Astrocyte of the hippocampus (primary cell): Measurements from ENCODE around the gene LRRC15.

ENCODE experiments used
- DNase-seq: peaks from one replicate; pipeline ENCODE4 v3.0.0; 2011; ENCODE audit warnings: low read depth, low spot score

LRRC15 gene

DNA sequence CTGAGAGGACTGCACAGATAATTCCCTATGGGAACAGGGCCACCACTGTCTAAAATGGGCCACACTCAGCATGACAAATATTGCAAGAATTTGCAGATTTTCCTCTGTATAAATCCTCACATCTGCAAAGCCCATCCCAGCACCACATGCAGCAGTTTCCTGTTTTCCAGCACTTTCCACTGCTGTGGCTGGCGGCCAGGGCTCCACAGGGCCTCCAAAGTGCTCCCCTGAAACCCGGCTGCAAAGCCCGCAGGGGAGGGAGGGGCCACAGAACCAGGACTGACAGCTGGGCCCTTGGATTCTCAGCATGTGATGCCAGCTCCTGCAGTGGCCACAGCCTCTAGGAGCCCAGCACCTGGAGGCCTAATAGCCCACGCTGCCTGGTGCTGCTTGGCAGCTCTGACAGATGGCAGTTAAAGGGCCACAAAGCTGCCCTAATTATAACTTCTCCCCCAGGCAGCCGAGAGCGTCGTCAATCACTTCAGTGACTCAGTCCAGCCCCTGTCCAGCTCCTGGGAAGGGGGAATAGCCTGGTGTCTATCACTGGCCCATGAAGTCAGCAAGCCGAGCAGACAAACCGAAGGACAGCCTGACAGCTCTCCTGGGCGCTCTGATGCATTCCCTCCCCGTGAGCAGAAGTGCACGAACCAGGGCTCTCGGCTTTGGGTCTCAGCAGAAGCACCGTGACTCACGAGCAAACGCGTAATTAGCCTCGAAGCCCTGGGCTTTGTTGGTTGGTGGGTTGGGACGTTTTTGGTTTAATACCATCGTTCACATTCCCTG, 4.7 kb downstream of the LRRC15 start:
- peak; percentile 87 for DNase-seq

DNA sequence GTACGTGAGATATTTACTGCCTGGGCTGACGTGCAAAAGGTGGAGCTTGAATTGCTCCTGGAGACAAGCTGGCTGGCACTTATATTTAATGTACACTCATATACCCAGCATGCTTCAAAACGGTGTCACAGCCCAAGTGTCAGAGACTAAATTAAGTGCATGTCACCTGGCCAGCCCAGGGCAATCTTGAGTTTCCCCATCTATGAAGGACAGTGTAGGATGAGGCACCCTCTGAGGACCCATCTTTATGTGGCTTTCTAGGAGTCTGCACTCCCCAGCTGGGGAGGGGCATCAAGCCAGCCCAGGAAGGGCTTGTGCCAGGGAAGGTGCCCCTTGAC, 5.3 kb downstream of the LRRC15 start:
- no peak for DNase-seq

DNA sequence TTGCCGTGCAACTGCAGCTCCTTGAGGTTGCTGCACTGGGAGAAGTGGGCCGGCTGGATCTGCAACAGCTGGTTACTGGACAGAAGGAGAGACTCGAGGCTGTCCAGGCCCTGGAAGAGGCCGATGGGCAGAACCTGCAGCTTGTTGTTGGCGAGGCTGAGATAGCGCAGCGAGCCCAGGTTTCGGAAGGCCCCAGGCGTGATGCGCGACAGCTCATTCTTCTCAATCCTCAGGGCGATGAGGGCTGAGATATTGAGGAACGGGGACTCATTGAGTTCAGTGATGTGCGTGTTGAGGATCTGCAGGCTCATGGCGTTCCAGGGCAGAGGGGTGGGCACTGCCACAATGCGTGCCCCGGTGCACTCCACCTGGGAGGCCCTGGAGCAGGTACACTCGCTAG, 9.0 kb downstream of the LRRC15 start:
- no peak for DNase-seq

DNA sequence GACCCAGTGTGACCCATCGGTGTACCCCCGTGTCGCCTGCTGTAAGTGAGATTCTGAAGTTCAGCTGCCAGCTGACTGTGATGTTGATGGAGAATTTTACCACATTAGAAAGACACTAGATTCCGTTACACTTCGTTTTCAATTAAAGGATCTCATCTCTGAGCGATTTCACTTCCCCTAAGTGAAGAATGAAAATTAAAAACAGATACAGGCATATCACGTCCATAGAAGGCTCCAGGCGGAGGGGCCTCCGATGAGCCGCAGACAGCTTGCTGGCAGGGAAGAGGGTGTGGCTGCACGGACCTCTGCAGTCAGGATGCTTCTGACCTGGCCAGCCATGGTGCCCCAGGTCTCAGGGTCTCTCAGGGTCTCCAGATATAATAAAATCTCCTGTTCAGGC, 11.9 kb downstream of the LRRC15 start:
- no peak for DNase-seq

DNA sequence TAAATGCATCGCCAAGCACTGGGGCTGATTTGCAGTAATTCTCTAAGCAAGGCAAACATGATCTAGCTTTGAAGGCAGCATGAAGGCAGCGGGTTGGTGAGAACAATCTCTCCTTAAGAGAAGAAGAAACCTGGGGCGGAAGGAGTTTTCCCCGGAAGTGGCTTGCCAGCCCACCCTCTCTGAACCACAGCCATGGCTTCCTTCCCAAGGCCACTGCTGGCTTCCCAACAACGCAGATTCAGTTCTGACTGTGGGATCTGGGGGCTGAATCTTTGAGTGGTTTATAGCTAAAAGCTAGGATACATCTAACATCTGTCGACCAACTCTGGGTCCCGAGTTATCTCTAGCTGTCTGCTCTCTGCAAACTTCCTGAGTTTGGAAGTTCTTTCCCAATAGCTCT, 14.2 kb downstream of the LRRC15 start:
- DNase-seq = no peak

DNA sequence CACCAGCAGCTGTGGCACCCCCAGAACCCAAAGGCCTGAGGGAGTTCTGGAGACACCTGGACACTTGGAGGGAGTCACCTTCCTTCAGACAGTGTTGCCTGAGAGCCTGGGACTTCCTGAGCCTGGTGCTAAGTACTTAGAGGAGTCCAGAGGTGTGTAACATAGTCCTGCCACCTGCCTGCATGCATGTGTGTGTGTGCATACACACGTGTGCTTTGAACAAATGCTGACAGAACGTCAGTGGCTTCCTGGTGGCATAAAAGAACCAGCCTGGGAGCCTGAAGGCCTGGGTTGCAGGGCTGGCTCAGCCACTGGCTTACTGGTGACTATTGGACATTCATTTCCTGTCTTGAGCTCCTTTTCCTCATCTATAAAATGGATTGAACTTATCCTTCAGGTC, 15.2 kb downstream of the LRRC15 start:
- DNase-seq = no peak

DNA sequence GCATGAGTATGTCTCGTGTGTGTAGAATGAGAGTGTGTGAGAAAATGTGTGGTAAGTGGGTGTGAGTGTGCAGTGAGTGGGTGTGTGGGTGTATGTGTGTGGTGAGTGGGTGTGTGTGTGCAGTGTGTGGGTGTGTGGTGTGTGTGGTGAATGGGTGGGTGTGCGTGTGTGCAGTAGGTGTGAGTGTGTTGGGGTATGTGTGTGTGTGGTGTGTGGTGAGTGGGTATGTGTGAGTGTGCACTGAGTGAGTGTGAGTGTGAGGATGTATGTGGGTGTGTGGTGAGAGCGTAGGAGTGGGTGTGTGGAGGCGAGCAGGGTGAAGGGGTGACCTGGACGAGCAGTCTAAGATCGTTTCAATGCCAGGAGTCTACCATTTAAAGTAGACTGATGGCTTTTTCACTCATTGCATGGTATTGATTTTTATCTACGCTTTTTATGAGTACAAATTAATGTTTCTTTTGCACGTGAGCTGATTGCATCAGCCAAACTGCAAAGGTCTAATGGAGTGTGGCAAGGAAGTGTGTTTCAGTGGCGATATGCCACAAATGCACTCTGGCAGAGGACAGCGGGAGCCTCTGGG, 16.8 kb downstream of the LRRC15 start:
- no peak for DNase-seq

DNA sequence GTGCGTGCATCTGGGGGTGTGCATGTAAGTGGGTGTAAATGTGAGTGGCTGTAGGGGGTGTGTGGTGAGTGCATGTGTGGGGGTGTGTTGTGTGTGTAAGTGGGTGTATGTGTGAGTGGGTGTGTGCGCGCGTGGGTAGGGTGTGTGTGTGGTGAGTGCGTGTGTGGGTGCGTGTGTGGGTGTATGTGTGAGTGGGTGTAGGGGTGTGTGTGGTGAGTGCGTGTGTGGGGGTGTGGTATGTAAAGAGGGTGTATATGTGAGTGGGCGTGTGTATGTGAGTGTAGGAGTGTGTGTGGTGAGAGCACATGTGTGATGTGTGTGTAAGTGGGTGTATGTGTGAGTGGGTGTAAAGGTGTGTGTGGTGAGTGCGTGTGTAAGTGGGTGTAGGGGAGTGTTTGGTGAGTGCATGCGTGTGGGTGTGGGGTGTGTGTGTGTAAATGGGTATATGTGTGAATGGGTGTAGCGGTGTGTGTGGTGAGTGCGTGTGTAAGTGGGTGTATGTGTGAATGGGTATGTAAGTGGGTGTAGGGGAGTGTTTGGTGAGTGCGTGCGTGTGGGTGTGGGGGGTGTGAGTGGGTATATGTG, 17.5 kb downstream of the LRRC15 start:
- DNase-seq = no peak

DNA sequence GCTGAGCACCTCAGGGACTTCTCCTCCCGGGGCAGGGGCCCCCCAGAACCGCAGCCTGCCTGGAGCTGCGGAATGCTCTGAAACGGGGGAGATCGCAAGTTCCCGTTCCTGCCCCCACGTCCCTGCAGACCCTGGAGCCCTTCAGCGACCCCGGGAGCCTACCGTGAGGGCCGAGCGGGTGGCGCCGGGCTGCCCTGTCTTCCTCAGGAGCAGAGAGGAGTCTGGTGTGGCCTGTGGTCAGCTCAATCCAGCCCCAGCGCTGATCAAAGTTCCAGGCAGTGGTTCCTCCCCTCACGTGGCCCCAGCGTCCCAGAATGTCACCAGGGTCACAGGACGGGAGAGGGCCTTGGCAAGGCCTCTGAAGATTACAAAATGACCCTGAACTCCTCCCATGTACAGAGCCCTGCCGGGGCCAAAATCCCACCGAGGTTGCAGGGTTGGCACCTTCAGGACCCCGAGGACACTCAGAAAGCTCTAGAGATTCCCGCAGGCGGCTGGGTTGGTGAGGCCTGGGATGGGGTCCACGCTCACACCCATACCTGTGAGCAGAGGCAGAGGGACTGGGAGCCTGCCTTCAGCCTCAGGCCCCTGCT, 18.4 kb downstream of the LRRC15 start, which contains the start of gene CPN2:
Gene CPN2 (minus strand): TSS at position 249 of the 593 bp plus-strand sequence. CDS start 8,626 bp downstream, outside the sequence.
- no peak for DNase-seq

DNA sequence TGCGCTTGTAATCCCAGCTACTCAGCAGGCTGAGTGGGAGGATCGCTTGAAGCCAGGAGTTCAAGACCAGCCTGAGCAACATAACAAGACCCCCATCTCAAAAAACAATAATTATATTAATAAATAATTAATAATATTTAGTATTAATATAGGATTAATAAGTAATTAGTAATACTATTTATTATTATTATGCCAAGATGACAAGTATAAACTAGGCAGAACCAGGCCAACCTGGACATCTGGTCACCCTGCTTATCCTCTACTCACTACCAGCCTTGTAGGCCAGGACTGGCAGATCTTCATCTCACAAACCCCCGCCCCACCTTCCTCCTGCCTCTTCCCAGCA, 18.8 kb downstream of the LRRC15 start:
- no peak for DNase-seq

DNA sequence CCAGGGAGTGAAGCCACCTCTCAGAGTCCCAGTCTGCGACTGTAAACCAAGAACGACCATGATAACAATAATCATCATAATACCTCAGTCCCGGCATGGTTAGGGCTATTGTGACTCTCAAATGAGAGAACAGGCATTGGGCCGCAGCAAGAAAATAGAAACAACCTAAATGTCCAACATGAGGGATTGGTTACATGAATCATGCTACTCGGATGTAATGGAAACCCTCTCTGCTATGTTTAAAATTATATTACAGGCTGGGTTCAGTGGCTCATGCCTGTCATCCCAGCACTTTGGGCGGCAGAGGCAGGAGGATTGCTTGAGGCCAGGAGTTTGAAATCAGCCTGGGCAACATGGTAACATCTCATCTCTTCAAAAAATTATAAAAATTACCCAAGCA, 21.2 kb downstream of the LRRC15 start:
- no peak for DNase-seq

DNA sequence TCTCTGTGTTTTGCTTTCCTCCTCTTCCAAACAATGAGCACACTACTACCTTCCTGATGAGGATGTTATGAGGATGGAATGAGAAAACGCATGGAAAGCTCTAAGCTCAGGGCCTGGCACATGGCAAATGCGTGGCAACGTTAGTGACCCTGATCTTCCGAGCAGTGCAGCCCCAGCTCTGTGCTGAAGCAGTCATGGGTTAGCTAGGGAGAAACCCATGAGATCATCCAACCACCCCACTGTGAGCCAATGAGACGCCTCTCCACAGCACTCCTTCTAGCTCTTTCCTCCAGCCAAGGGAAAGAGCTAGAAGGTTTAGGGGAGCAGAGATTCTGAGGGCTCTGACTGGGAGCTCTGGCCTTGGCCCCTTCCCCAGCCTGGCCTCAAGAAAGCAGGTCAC, 22.9 kb downstream of the LRRC15 start:
- DNase-seq = peak; percentile 30

DNA sequence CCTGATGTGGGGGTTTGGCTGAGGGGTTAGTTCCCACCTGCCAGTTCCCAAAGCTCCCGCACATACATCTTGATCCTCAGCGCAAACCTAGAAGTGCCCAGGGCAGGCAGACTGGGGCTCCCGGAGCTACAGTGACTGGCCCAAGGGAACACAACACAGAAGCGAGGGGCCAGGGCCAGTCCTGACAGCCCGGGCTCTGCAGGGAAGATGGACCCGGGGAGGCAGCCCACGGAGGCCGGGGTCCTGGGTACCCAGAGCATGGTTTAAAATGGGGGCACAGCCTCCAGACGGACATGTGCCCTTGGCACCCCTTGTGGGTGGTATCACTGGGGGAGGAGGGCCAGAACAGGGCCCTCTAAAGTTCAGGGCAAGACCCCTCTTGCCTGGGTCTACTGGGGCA, 23.5 kb downstream of the LRRC15 start:
- no peak for DNase-seq

DNA sequence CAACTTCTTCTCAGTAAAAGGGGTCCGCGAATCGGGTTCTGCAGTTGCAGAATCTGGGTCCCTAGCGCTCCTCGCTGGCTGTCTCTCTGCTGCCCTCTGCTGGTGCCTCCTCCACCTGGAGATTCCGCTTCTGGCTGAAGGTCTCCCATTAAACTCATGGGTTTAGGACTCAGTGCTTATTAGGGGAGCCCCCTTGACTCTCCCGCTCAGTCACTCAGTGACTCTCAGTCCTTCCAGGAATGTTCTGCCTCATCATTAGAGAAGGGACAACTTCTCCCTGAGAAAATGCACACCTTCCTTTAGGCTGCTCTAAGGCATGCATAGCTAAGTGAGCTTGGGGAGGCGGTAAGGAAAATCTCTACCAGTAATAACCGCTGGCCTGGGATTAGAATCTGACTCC, 25.5 kb downstream of the LRRC15 start:
- DNase-seq = peak; percentile 81

DNA sequence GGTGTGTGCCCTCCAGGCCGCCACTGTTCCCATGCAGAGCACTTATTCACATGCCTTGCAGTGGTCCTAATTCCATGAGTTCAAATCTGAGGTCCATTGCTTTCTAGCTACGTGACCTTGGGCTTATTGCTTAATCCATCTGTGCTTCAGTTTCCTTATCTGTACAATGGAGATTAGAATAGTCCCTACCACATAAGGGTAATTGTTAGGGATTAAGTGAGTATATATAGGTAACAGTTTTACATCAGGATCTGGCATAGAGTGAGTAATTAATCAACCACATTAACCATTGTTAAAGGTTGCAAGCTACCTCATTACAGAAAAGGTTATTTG, 26.0 kb downstream of the LRRC15 start:
- no peak for DNase-seq

DNA sequence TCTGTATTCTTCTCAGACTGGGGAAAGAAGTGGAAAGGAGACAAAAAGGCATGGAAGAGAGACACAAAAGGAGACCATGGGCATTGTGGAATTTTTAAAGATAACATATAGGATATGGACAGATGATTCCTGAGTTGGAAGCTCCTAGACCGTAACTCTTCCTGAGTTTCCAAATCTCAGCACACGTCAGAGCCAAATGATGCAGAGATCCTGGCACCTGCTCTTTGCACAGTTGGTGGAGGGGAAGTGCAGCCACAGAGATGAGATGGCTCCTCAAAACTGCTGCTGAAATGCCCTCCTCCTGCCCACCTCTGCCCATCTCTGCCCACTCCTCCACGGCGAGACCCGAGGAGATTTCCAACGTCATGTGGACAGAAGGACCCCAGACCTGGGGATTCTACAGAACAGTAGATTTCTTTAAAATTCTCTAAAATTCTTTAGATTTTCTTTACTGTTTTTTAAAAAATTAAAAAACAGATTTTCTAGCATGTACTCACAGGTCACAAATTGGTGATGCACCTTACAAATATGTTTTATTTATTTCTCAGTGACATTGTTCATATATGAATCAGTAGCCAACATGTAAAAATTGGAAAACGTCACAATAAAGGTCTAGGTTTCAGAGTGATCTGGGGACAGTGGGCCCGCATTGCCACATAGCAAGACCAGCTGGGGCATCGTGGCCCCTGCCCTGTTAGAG, 26.5 kb downstream of the LRRC15 start:
- no peak for DNase-seq

DNA sequence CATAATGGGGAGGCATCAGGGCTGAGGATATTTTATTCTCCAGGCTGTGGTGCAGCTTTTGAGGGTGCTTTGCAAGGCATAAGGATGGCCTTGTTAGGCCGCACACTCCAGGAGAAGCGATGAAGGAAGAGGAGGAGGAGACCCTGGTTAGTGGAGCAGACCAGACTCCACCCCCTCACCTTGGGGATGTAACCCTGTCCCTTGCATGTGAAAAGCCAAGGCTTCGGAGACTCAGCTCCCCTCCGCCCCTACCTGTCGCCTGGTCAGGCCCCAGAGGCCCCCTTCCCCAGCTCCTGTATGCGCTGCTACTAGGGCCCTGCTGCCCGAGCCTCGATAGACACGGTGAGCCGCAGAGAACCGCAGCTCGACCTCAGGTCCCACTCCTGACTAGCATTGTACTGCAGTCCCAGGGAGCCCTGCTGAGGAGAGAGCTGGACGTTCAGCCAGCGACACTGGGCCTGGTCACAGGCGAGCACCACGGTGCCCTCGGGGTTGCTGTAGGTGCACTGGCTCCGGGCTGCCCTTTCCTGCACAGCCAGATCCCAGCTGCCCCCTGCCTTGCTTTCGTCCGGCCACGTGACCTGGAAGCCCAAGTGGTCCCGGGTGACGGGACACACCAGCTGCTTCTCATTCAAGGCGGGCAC, 28.7 kb downstream of the LRRC15 start:
- DNase-seq = no peak

DNA sequence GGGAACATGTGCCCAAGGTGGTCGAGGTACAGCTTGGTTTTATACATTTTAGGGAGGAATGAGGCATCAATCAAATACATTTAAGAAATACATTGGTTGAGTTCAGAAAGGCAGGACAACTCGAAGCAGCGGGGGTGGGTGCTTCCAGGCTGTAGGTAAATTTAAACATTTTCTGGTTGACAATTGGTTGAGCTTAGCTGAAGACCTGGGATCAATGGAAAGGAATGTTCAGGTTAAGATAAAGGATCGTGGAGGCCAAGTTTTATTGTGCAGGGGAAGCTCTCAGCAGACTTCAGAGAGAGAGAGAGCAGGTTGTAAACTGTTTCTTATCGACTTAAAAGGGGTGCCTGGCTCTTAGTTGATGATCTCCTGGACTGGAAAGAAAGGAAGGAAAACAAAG, 29.7 kb downstream of the LRRC15 start:
- no peak for DNase-seq

DNA sequence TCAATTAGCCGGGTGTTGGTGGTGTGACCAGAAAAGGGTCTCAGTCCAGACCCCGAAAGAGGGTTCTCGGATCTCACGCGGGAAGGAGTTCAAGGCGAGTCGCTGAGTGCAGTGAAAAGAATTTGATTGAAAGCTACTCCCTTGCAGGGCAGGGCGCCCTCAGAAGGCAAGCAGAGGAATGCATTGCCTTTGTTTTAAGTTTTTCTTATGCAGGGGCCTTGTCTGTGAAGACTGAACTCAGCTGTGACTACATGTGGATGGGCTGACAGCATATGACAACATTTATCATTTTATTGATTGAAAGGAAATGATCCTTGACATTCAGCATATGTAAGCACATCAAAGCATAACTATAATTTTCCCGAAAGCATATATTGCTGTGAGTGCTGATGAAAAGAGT, 30.2 kb downstream of the LRRC15 start:
- no peak for DNase-seq

DNA sequence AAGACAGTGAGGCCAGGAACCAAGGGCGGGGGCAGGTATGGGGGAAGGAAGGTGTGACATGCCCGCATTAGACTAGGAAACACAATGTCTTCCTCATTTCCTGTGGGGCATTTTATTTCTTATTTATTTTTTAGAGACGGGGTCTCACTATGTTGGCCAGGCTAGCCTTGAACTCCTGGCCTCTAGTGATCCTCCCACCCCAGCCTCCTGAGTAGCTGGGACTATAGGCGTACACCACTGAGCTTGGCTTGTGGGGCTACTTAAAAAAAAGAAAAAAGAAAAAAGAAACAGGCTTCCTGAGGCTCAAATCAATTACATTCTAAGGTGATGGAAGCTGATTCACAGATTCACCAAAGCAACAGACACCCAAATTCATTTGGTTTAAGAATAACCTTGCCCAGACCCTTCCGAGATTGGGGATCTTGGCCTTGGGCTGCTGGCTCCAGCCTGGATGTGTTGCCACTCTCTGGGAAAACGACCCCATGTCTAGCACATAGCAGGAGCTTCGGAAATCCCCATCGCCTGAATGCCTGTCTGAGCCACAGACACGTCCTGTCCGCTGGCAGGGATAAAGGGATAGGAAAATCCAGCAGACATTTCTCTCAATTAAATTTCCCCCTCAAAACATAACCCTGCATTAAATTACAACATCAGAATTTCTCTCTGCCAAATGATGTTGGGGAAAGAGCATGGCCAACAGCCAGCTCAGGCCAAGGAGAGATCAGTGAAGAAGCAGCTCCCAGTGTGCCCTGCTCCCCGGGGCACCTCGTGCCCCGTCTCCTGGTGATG, 31.4 kb downstream of the LRRC15 start:
- DNase-seq = peak; percentile 55
